RWPE1 (cell line): ENCODE results near the gene PRDX2.
A peak's percentile ranks its signal among the peaks of the same experiment; 100 is the strongest.

Source experiments
- CTCF ChIA-PET: fragments of 350-600 bp; sonication (Branson Sonifier 250); formaldehyde crosslinking; extraction: SDS; loops from one replicate; lab custom pipeline; 2021; lab: Yijun Ruan, JAX
- POLR2A ChIA-PET: fragments of 400-600 bp; formaldehyde crosslinking; extraction: SDS; loops from one replicate; lab custom pipeline; 2020; ENCODE audit warnings: antibody characterized with exemption; ENCODE audit not compliant: low non-redundant PET; lab: Yijun Ruan, JAX
- DNase-seq: peaks from one replicate; pipeline ENCODE4 v3.0.0; 2012; ENCODE audit warnings: low spot score
- H3K27ac ChIP-seq: fragments of 450-650 bp; 2 replicates; pipeline ENCODE4 v1.5.1; 2017
- TF ChIP-seq, protein P1 (sequence below): fragments of 450-650 bp; conservative IDR thresholded peaks from 2 replicates; pipeline ENCODE4 v1.5.1; 2017; ENCODE audit warnings: low read depth, mild to moderate bottlenecking

PRDX2 gene

DNA sequence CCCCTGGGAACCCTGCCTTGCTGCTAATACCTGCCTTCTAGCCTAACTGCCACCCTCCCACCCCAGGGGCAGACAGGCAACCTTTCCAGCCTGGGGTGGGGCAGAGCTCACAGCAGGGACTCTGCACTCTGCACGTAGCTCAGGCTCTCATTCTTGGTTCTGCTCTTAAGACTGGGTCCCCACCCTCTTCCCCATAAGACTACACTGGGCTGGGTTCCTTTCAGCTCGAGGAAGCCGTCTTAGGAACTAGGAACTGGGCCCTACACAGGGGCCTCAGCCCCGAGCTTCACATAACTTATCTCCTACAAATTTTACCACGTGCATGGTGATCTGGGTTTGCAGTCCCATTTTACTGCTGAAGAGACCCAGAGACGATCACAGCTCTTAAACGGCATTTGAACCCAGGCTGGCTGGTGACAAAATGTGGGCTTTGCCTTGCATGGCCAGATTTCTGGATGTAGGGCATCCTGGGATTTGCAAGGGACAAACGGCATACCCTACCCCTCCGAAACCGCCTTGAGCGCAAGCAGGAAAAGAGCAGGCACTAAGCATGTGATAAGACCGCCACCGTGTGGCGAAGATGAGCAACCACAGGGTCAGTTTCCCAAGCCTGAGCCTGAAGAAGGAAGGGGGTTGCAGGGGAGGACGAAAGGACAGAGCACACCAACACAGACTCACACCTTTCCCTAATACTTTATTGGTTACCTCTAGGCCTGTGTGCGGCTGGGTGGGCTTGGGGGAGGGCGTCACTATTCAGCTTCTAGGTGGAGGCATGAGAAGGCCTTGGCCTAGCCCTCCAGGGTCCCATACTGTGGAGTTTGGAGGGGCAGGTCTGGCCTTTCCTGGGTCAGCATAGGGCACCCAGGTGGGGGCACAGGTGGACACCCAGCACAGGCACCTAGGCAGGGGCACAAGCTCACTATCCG is 5.2 kb downstream of the PRDX2 start:
- POLR2A ChIA-PET: interaction anchor here (1.2 kb wide), 1 partner anchor 19 kb away, joined by 8 read pairs; no protein-coding TSS in a partner anchor
- TF ChIP-seq, protein P1, sequence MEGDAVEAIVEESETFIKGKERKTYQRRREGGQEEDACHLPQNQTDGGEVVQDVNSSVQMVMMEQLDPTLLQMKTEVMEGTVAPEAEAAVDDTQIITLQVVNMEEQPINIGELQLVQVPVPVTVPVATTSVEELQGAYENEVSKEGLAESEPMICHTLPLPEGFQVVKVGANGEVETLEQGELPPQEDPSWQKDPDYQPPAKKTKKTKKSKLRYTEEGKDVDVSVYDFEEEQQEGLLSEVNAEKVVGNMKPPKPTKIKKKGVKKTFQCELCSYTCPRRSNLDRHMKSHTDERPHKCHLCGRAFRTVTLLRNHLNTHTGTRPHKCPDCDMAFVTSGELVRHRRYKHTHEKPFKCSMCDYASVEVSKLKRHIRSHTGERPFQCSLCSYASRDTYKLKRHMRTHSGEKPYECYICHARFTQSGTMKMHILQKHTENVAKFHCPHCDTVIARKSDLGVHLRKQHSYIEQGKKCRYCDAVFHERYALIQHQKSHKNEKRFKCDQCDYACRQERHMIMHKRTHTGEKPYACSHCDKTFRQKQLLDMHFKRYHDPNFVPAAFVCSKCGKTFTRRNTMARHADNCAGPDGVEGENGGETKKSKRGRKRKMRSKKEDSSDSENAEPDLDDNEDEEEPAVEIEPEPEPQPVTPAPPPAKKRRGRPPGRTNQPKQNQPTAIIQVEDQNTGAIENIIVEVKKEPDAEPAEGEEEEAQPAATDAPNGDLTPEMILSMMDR: peak; percentile 90
- CTCF ChIA-PET: interaction anchor here (0.5 to 3.2 kb wide), 21 partner anchors 9 to 979 kb away, joined by 3 to 36 read pairs (median 4); partner anchors contain the start of genes BEST2 and GCDH
- DNase-seq: peak; percentile 51
- H3K27ac ChIP-seq: peak overlapping the region; percentile 100

DNA sequence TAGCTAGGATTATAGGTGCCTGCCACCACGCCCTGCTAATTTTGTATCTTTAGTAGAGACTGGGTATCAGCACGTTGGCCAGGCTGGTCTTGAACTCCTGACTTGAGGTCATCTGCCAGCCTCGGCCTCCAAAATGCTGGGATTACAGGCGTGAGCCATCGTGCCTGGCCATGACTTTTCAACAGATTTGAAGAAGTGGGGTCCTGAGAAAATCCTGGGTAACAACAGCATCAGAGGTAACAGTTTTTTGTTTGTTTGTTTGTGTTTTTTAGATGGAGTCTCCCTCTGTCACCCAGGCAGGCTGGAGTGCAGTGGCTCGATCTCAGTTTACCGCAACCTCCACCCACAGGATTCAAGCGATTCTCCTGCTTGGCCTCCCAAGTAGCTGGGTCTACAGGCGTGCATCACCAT is 6.6 kb downstream of the PRDX2 start:
- CTCF ChIA-PET: interaction anchor here (0.6 to 3.2 kb wide), 6 partner anchors 18 to 77 kb away, joined by 3 to 36 read pairs (median 10); no protein-coding TSS in a partner anchor
- TF ChIP-seq, protein P1: no peak
- no peak for DNase-seq
- H3K27ac ChIP-seq: peak overlapping the region; percentile 100
- POLR2A ChIA-PET: interaction anchor here (0.7 to 7.3 kb wide), 3 partner anchors 16 to 33 kb away, joined by 4 to 120 read pairs (median 9); partner anchors contain the start of gene HOOK2

DNA sequence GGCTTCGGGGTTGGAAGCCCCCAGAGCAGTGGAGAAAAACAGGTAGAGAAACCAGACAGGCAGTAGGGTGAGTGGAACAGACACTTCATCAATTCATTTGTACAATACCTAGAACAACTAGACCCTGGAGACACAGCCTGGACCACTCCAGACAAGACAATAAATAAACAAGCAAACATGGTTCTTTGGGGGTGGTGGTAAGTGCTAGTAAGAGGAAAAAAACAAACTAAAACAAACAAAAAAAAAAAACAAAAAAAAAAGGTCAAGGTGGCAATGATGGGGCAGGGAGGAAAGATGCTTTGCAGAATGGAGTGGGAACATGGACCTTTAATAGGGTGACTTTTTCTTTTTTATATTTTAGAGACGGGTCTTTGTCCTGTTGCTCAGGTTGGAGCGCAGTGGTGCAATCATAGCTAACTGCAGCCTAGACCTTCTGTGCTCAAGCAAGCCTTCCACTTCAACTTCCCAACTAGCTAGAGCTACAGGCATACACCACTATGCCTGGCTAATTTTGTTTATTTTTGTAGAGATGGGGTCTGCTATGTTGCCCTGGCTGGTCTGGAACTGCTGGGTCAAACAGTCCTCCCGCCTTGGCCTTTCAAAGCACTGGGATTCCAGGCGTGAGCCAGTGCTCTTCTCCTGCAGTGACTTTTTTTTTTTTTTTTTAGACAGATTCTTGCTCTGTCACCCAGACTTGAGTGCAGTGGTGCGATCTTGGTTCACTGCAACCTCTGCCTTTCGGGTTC is 7.2 kb downstream of the PRDX2 start:
- H3K27ac ChIP-seq: peak overlapping the region; percentile 100
- ChIA-PET POLR2A (interaction anchor here (0.7 to 7.3 kb wide), 3 partner anchors 17 to 32 kb away, joined by 4 to 120 read pairs (median 9); partner anchors contain the start of gene HOOK2), CTCF (interaction anchor here (0.6 to 3.2 kb wide), 4 partner anchors 17 to 161 kb away, joined by 3 to 36 read pairs (median 4); partner anchors contain the start of gene HOOK2)
- TF ChIP-seq, protein P1: no peak
- DNase-seq: no peak

DNA sequence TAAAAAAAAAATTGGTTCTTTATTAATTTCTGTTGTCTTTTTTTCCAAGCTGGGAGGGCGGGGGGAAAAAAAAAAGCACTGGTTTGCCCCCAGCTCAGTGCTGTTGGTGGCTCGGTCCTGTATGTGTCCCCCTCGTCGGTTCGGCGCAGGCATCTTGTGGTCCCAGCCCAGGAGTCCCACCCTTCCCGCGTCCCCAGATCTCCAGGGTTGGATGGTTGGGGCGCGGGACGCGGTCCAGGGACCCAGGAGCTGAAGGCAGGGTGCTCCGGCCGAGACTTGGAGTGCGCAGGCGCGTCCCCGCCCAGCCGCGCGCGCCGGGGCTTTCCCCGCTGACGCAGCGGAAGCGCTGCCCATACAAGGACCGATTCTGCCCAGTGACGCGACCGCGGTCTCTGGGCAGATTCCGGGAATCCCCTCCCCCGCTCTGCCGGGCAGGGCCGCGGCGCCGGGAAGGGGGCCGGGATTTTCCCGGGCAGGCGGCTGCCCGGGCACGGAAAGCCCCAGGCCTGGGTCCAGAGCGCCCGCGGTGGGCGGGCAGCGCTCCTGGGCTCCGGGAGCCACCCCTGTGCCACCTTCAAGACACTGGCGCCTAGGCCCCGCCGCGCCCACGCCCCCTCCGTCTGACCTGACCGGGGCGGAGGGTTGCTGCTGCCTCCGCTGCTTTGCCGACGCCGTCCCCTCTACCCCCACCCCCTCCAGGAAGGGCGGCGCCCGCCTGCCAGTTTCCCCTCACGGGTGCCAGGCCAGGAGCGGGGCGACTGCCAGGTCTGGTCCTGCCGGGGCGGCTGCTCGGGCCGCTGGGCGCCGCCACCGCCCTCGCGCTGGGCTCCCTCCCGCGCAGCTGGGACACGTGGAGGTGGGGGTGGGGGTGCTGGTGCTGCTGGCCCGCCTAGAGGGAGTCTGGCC is 8.1 kb downstream of the PRDX2 start:
- H3K27ac ChIP-seq: peak overlapping the region; percentile 100

DNA sequence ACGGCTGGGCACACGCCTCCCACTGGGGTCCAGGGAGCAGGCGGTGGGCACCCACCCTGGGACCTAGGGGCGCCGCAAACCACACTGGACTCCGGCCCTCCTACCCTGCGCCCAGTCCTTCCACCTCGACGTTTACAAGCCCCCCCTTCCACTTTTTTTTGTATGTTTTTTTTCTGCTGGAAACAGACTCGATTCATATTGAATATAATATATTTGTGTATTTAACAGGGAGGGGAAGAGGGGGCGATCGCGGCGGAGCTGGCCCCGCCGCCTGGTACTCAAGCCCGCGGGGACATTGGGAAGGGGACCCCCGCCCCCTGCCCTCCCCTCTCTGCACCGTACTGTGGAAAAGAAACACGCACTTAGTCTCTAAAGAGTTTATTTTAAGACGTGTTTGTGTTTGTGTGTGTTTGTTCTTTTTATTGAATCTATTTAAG is 8.7 kb downstream of the PRDX2 start:
- H3K27ac ChIP-seq: peak overlapping the region; percentile 100
- TF ChIP-seq, protein P1: no peak
- ChIA-PET POLR2A (interaction anchor here (0.9 to 7.3 kb wide), 4 partner anchors 10 to 26 kb away, joined by 3 to 120 read pairs (median 11); partner anchors contain the start of gene HOOK2), CTCF (interaction anchor here (0.6 to 3.6 kb wide), 5 partner anchors 10 to 129 kb away, joined by 3 to 40 read pairs (median 3); partner anchors contain the start of gene HOOK2)
- no peak for DNase-seq

More for the DNA sequence above, 8.1 kb downstream of the PRDX2 start:
- TF ChIP-seq, protein P1: no peak
- POLR2A ChIA-PET: interaction anchor here (0.8 to 7.3 kb wide), 3 partner anchors 11 to 79 kb away, joined by 11 to 120 read pairs (median 15); partner anchors contain the start of gene HOOK2
- DNase-seq: peak; percentile 92
- CTCF ChIA-PET: interaction anchor here (0.6 to 3.6 kb wide), 7 partner anchors 11 to 162 kb away, joined by 3 to 40 read pairs (median 3); partner anchors contain the start of gene HOOK2
